Cardiac muscle cell (in vitro differentiated cells and primary cell): ENCODE measurements around the gene AVP. TPM values are rescaled to one million over a fixed set of nuclear protein-coding genes. Genes with fewer than 3 reads are reported as not detected.

Experiments
- DNase-seq, 2 donors: peaks; one replicate each; pipeline versions ENCODE4 v3.0.0 to v3.0.0-alpha.2; 2010 to 2017; ENCODE audit warnings: low read depth in 1 of 2, low spot score in 1 of 2
- H3K27ac ChIP-seq: fragments of 200-600 bp; sonication (generic); 2 replicates; pipeline ENCODE4 v1.5.1; 2016
- H3K27me3 ChIP-seq: fragments of 200-600 bp; sonication (generic); 2 replicates; pipeline ENCODE4 v1.6.0; 2016; ENCODE audit warnings: control low read depth
- H3K36me3 ChIP-seq: fragments of 200-600 bp; sonication (generic); 2 replicates; pipeline ENCODE4 v1.5.1; 2016; ENCODE audit warnings: control low read depth
- H3K4me1 ChIP-seq: fragments of 200-600 bp; sonication (generic); 2 replicates; pipeline ENCODE4 v1.8.1; 2017; ENCODE audit warnings: low read depth, mild to moderate bottlenecking, mixed run types
- H3K4me3 ChIP-seq: fragments of 200-600 bp; sonication (generic); 2 replicates; pipeline ENCODE4 v1.5.1; 2016; ENCODE audit warnings: mild to moderate bottlenecking
- H3K9me3 ChIP-seq: fragments of 200-600 bp; sonication (generic); 2 replicates; pipeline ENCODE4 v1.5.1; 2017; ENCODE audit warnings: low read depth, mild to moderate bottlenecking, control low read depth
- CTCF ChIP-seq: IDR thresholded peaks from 2 replicates; pipeline ENCODE4 v1.5.1; 2012; ENCODE audit warnings: low read depth, mild to moderate bottlenecking, low read length
- polyA plus RNA-seq: library from polyadenylated mRNA; unstranded; fragments of >200 nt; fragmentation: Nextera tagmentation; extraction: Ambion mirVana; gene quantifications from 2 replicates; pipeline ENCODE4 v1.2.1, GENCODE V29; 2016
- total RNA-seq: library from RNA; depleted of rRNA; stranded (reverse); fragments of >200 nt; gene quantifications from 2 replicates; pipeline ENCODE4 v1.2.3, GENCODE V29; 2016

The AVP gene
- total and polyA plus RNA-seq, 2 experiments from 2014 or later = not detected

- DNase-seq = peak; percentile 80 to 81
Measured at GRCh38 chr20:3045042-3045815, 39.3 kb downstream of the AVP start.

GRCh38 chr20:3044336-3044965, 40.1 kb downstream of the AVP start:
- Histone ChIP-seq H3K36me3 (peaks cover 12% of the 10 kb centered on the region), H3K4me3 (no peak overlapping the region), H3K4me1 (peaks cover 3% of the 10 kb centered on the region), H3K9me3 (no peaks in the 10 kb centered on the region), H3K27me3 (no peaks in the 10 kb centered on the region), H3K27ac (no peak overlapping the region)
- no peak for DNase-seq
- TF ChIP-seq CTCF = no peak

More at GRCh38 chr20:3045042-3045815, 39.3 kb downstream of the AVP start:
- Histone ChIP-seq H3K27me3 (no peaks in the 10 kb centered on the region), H3K36me3 (peaks cover 11% of the 10 kb centered on the region), H3K9me3 (no peaks in the 10 kb centered on the region), H3K4me3 (peak overlapping the region; percentile 93), H3K4me1 (peaks cover 3% of the 10 kb centered on the region), H3K27ac (peak overlapping the region; percentile 52)
- no peak for TF ChIP-seq CTCF

DNA sequence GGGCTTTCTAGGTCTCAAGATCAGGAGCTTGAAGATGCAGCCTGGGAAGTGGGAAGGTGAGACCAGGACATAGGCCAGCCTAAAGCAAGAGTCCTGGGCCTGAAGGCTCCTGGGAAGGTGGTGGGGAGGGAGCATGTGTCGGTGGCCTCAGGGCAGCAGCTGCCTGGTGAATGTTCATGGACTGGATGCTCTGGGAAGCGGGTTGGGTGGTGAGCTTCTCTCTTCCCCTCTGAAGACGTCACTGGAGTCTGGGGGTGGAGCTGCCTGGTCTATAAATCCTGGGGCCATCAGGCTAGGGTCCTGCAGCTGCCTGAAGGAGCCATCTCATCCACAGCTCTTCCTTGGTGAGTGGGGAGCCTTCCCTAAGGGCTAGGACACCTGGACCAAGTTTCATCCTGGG, 41.2 kb downstream of the AVP start, which contains the start of gene GNRH2:
GNRH2 (plus strand) TSS at position 301 of the 400 bp plus-strand sequence. CDS start 793 bp downstream, outside the sequence.
- Histone ChIP-seq H3K4me1 (peaks cover 3% of the 10 kb centered on the region), H3K36me3 (peaks cover 16% of the 10 kb centered on the region), H3K27me3 (no peaks in the 10 kb centered on the region), H3K9me3 (no peaks in the 10 kb centered on the region), H3K27ac (no peak within 1 kb of the TSS), H3K4me3 (no peak within 1 kb of the TSS)
- DNase-seq = no peak
- no peak for TF ChIP-seq CTCF

DNA sequence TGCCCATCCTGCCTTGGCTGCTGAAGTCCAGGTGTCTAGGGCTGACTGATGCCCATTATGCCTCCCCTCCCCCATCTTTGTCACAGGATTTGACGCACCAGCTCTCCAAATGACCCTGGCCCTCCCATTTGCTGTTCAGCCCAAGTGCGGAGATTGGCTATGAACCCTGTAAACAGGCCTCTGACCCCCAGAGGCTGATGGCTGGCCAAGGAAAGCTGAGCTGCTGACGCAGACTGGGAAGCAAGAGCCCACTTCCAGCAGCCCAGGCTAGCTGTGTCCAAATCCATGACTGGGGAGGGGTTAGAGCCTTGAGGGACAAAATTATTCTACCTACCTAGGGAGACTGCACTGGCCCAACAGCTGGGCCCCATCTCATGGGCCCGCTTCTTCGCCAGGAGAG, 41.9 kb downstream of the AVP start:
- DNase-seq = no peak
- H3K27me3 ChIP-seq = no peaks in the 10 kb centered on the region
- no peak overlapping the region for H3K27ac ChIP-seq
- no peaks in the 10 kb centered on the region for H3K9me3 ChIP-seq
- H3K4me3 ChIP-seq = no peak overlapping the region
- H3K36me3 ChIP-seq = peaks cover 17% of the 10 kb centered on the region
- no peak for TF ChIP-seq CTCF
- peaks cover 3% of the 10 kb centered on the region for H3K4me1 ChIP-seq

DNA sequence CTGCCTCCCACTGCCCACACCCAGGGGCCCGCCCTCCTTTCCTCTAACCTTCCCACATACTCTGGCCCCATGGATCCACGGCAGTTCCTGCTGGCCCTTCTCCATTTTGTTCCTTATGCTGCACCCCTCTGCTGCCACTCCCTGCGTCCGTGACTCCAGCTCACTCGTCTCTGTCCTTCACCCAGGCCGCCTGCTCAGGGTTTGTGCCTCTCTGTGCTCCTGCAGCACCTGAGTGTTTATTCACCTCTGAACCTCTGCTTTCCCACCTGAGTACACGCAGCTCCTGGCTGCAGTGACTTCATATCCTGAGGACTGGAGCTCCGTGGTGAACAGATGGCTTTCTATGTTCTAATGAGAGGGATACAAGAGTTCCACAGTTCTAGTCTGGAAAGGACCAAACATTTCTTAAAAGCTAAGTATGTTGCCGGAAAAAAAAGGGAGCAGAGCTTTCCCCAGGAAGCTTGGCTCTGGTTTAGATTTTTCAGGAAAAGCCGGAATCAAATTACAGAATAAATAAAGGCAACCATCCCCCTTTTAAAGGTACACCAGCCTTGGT, 42.6 kb downstream of the AVP start:
- no peaks in the 10 kb centered on the region for H3K9me3 ChIP-seq
- H3K4me1 ChIP-seq = peaks cover 3% of the 10 kb centered on the region
- peaks cover 23% of the 10 kb centered on the region for H3K36me3 ChIP-seq
- H3K27ac ChIP-seq = peak overlapping the region; percentile 49
- TF ChIP-seq CTCF = no peak
- no peaks in the 10 kb centered on the region for H3K27me3 ChIP-seq
- H3K4me3 ChIP-seq = no peak overlapping the region
- peak in 1 of 2 donors; percentile 21 for DNase-seq
